GM19438 (cell line): ENCODE results near the gene VEZT.
"Not testable (repeated sequence)": the region's sequence is repeated elsewhere in the genome, so short reads cannot be mapped to it uniquely, and the experiment has no call there.

Experiments used
- ATAC-seq: cut with Tn5 transposase; IDR thresholded peaks from one replicate; pipeline ENCODE4 v1.9.1; 2021; ENCODE audit warnings: low read depth; ENCODE audit not compliant: unreplicated experiment

The VEZT gene

GRCh38 chr12:95218150-95219133 lies 835 bp downstream of the VEZT start:
- peak; percentile 5 for ATAC-seq

- ATAC-seq, result no peak
Observed at GRCh38 chr12:95220190-95220589, 2.6 kb downstream of the VEZT start.

GRCh38 chr12:95220726-95221125 lies 3.1 kb downstream of the VEZT start:
- ATAC-seq, result no peak

- ATAC-seq, result no peak
Observed at GRCh38 chr12:95224202-95225170, 6.9 kb downstream of the VEZT start.

- no peak for ATAC-seq
Observed at GRCh38 chr12:95225645-95226212, 8.1 kb downstream of the VEZT start.

- no peak for ATAC-seq
Observed at GRCh38 chr12:95227818-95228356, 10.3 kb downstream of the VEZT start.

- ATAC-seq, result no peak
Observed at GRCh38 chr12:95228617-95229016, 11.0 kb downstream of the VEZT start.

- ATAC-seq, result no peak
Observed at GRCh38 chr12:95229636-95230035, 12.0 kb downstream of the VEZT start.

GRCh38 chr12:95230313-95230712 lies 12.7 kb downstream of the VEZT start:
- ATAC-seq, result no peak

- ATAC-seq, result no peak
Observed at GRCh38 chr12:95231190-95231589, 13.6 kb downstream of the VEZT start.

- not testable (repeated sequence) for ATAC-seq
Observed at GRCh38 chr12:95234187-95234586, 16.6 kb downstream of the VEZT start.

GRCh38 chr12:95235621-95236020 lies 18.0 kb downstream of the VEZT start:
- ATAC-seq, result not testable (repeated sequence)

GRCh38 chr12:95237315-95237714 lies 19.7 kb downstream of the VEZT start:
- no peak for ATAC-seq

- no peak for ATAC-seq
Observed at GRCh38 chr12:95238150-95238549, 20.5 kb downstream of the VEZT start.

GRCh38 chr12:95239216-95239615 lies 21.6 kb downstream of the VEZT start:
- ATAC-seq, result no peak

GRCh38 chr12:95239835-95240234 lies 22.2 kb downstream of the VEZT start:
- not testable (repeated sequence) for ATAC-seq

GRCh38 chr12:95240556-95240955 lies 22.9 kb downstream of the VEZT start:
- no peak for ATAC-seq

- not testable (repeated sequence) for ATAC-seq
Observed at GRCh38 chr12:95241138-95241537, 23.5 kb downstream of the VEZT start.

GRCh38 chr12:95241761-95242506 lies 24.3 kb downstream of the VEZT start:
- no peak for ATAC-seq
